A673 (cell line): ENCODE data around the gene SNRPD2.

Experiments used
- CTCF ChIP-seq: fragments of 300-800, 200-600 bp; sonication (generic); conservative IDR thresholded peaks from 2 replicates; pipeline ENCODE4 v1.5.1; 2017; ENCODE audit warnings: low read depth, mild to moderate bottlenecking, antibody characterized with exemption, low read length, moderate library complexity, mixed read lengths
- EZH2 ChIP-seq: fragments of 200-600 bp; sonication (generic); IDR thresholded peaks from 2 replicates; pipeline ENCODE4 v1.6.1; 2017; ENCODE audit warnings: borderline replicate concordance, low read depth, mild to moderate bottlenecking, mixed read lengths, antibody characterized with exemption, low read length; ENCODE audit not compliant: poor library complexity, severe bottlenecking

- TF ChIP-seq CTCF = no peak
- no peak for TF ChIP-seq EZH2
Measured at GRCh38 chr19:45640849-45641273, 50.9 kb downstream of the SNRPD2 start.
